ENCODE measurements around the gene EPS15. TPM values are rescaled to one million over a fixed set of nuclear protein-coding genes. Genes with fewer than 3 reads are reported as not detected.

The EPS15 gene
- total RNA-seq, 4 donors from 2014 or later = 56.9 to 80.5 (median 64.3) TPM

GRCh38 chr1:51526248-51526647, 7.2 kb upstream of the EPS15 start:
- H3K4me3 ChIP-seq (ENCODE audit: low read depth, poor library complexity, severe bottlenecking) = no peak overlapping the region
- intact Hi-C loops (cut with DNase I; ENCODE audit: low total_unique reads) = no loop called here
- WGBS, 2 donors = 96% methylated on average over 3 of the region's 3 CpGs
- no peak for DNase-seq (ENCODE audit: low spot score in 2 of 2)
- TF ChIP-seq POLR2A (IDR thresholded peaks at IDR 0.05) (no peak), CTCF (IDR thresholded peaks at IDR 0.05) (no peak)

- H3K4me3 ChIP-seq (ENCODE audit: low read depth, poor library complexity, severe bottlenecking) = no peak overlapping the region
- DNase-seq (ENCODE audit: low spot score in 2 of 2) = no peak
- TF ChIP-seq CTCF (IDR thresholded peaks at IDR 0.05) (no peak), POLR2A (IDR thresholded peaks at IDR 0.05) (no peak)
- 94 to 96% methylated on average over 2 of the region's 2 CpGs for WGBS, 2 donors
- intact Hi-C loops (cut with DNase I; ENCODE audit: low total_unique reads) = no loop called here
Measured at GRCh38 chr1:51525295-51525694, 6.2 kb upstream of the EPS15 start.

GRCh38 chr1:51524817-51525216, 5.8 kb upstream of the EPS15 start:
- no peak overlapping the region for H3K4me3 ChIP-seq (ENCODE audit: low read depth, poor library complexity, severe bottlenecking)
- no peak for DNase-seq (ENCODE audit: low spot score in 2 of 2)
- TF ChIP-seq POLR2A (IDR thresholded peaks at IDR 0.05) (no peak), CTCF (IDR thresholded peaks at IDR 0.05) (no peak)
- 92% methylated on average over 1 of the region's 1 CpG for WGBS, 2 donors
- intact Hi-C loops (cut with DNase I; ENCODE audit: low total_unique reads) = no loop called here

- TF ChIP-seq CTCF (IDR thresholded peaks at IDR 0.05) (no peak), POLR2A (IDR thresholded peaks at IDR 0.05) (no peak)
- 84 to 89% methylated on average over 4 of the region's 4 CpGs for WGBS, 2 donors
- intact Hi-C loops (cut with DNase I; ENCODE audit: low total_unique reads) = no loop called here
- H3K4me3 ChIP-seq (ENCODE audit: low read depth, poor library complexity, severe bottlenecking) = no peak overlapping the region
- DNase-seq (ENCODE audit: low spot score in 2 of 2) = no peak
Measured at GRCh38 chr1:51523931-51524330, 4.9 kb upstream of the EPS15 start.

GRCh38 chr1:51520700-51521248, 1.7 kb upstream of the EPS15 start:
- H3K4me3 ChIP-seq (ENCODE audit: low read depth, poor library complexity, severe bottlenecking) = no peak overlapping the region
- 35 to 37% methylated on average over 3 of the region's 3 CpGs for WGBS, 2 donors
- no peak for DNase-seq (ENCODE audit: low spot score in 2 of 2)
- intact Hi-C loops (cut with DNase I; ENCODE audit: low total_unique reads) = no loop called here
- TF ChIP-seq CTCF (IDR thresholded peaks at IDR 0.05) (no peak), POLR2A (IDR thresholded peaks at IDR 0.05) (no peak)

Data from lower leg skin (tissue), 4 donors.